Smooth muscle cell (in vitro differentiated cells): Measurements from ENCODE around the gene NCCRP1. TPM values are rescaled to one million over a fixed set of nuclear protein-coding genes. Genes with fewer than 3 reads are reported as not detected.

Experiments used
- DNase-seq: peaks from one replicate; lab custom pipeline; 2025; ENCODE audit not compliant: unreplicated experiment; lab: John Stamatoyannopoulos, UW
- H2AFZ ChIP-seq: fragments of 200-600 bp; sonication (generic); 2 replicates; pipeline ENCODE4 v1.6.0; 2016; ENCODE audit warnings: antibody characterized with exemption, low read depth, mild to moderate bottlenecking
- H3F3A ChIP-seq: fragments of 200-600 bp; sonication (generic); 2 replicates; pipeline ENCODE4 v1.6.0; 2017; ENCODE audit warnings: antibody characterized with exemption, low read depth
- H3K27ac ChIP-seq: fragments of 200-600 bp; sonication (generic); 2 replicates; pipeline ENCODE4 v1.5.1; 2016; ENCODE audit warnings: low read depth, mild to moderate bottlenecking
- H3K27me3 ChIP-seq: fragments of 200-600 bp; sonication (generic); 2 replicates; pipeline ENCODE4 v1.6.1; 2016; ENCODE audit warnings: low read depth, mild to moderate bottlenecking
- H3K36me3 ChIP-seq: fragments of 200-600 bp; sonication (generic); 2 replicates; pipeline ENCODE4 v1.5.1; 2016; ENCODE audit warnings: low read depth
- H3K4me1 ChIP-seq: fragments of 200-600 bp; sonication (generic); 2 replicates; pipeline ENCODE4 v1.5.1; 2016; ENCODE audit warnings: low read depth
- H3K4me2 ChIP-seq: fragments of 200-600 bp; sonication (generic); 2 replicates; pipeline ENCODE4 v1.6.0; 2016; ENCODE audit warnings: mild to moderate bottlenecking
- H3K4me3 ChIP-seq: fragments of 200-600 bp; sonication (generic); 2 replicates; pipeline ENCODE4 v1.5.1; 2016; ENCODE audit warnings: mild to moderate bottlenecking
- H3K79me2 ChIP-seq: fragments of 200-600 bp; sonication (generic); 2 replicates; pipeline ENCODE4 v1.6.0; 2016; ENCODE audit warnings: low read depth, mild to moderate bottlenecking
- H3K9ac ChIP-seq: fragments of 200-600 bp; sonication (generic); 2 replicates; pipeline ENCODE4 v1.6.0; 2016; ENCODE audit warnings: low read depth
- H3K9me3 ChIP-seq: fragments of 200-600 bp; sonication (generic); replicated peaks from 2 replicates; pipeline ENCODE4 v1.5.1; 2016; ENCODE audit warnings: low read depth
- H4K20me1 ChIP-seq: fragments of 200-600 bp; sonication (generic); 2 replicates; pipeline ENCODE4 v1.6.0; 2016; ENCODE audit warnings: low read depth
- CTCF ChIP-seq: fragments of 200-600 bp; sonication (generic); IDR thresholded peaks from 2 replicates; pipeline ENCODE4 v1.5.1; 2017; ENCODE audit warnings: borderline replicate concordance, mild to moderate bottlenecking, antibody characterized with exemption; ENCODE audit not compliant: insufficient read depth, poor library complexity, severe bottlenecking
- WGBS: methylation state at CpG from one replicate; pipeline ENCODE4 v1.1.7; 2016; ENCODE audit warnings: low lambda C conversion rate; 5-methylcytosine and 5-hydroxymethylcytosine counted together
- polyA plus RNA-seq: library from polyadenylated mRNA; unstranded; fragments of >200 nt; fragmentation: Nextera tagmentation; extraction: Ambion mirVana; gene quantifications from 2 replicates; pipeline ENCODE4 v1.2.1, GENCODE V29; 2016
- total RNA-seq: library from RNA; depleted of rRNA; stranded (reverse); fragments of >200 nt; gene quantifications from 2 replicates; pipeline ENCODE4 v1.2.3, GENCODE V29; 2014

The NCCRP1 gene
- total and polyA plus RNA-seq, 2 experiments from 2014 or later: 1.5 to 4.0 TPM

- Histone ChIP-seq H3K36me3 (no peaks in the 10 kb centered on the region), H3K9me3 (no peaks in the 10 kb centered on the region), H3K4me3 (no peak overlapping the region), H3K9ac (no peak overlapping the region), H3K27ac (no peak overlapping the region), H3K4me1 (peaks cover 4% of the 10 kb centered on the region), H3K27me3 (no peaks in the 10 kb centered on the region), H3F3A (no peaks in the 10 kb centered on the region), H3K79me2 (peaks cover 7% of the 10 kb centered on the region), H2AFZ (no peak overlapping the region), H4K20me1 (peaks cover 63% of the 10 kb centered on the region), H3K4me2 (no peak overlapping the region)
- no peak for DNase-seq
- TF ChIP-seq CTCF: no peak
- WGBS: 95% methylated on average over 25 of the region's 36 CpGs
Measured at GRCh38 chr19:39169143-39169810, 27.5 kb upstream of the NCCRP1 start.

- H3K27me3 ChIP-seq: no peaks in the 10 kb centered on the region
- 92% methylated on average over 17 of the region's 17 CpGs for WGBS
- H2AFZ ChIP-seq: no peak overlapping the region
- no peak for DNase-seq
- H4K20me1 ChIP-seq: peaks cover 54% of the 10 kb centered on the region
- H3K27ac ChIP-seq: no peak overlapping the region
- peaks cover 5% of the 10 kb centered on the region for H3K79me2 ChIP-seq
- no peak overlapping the region for H3K9ac ChIP-seq
- no peaks in the 10 kb centered on the region for H3F3A ChIP-seq
- H3K4me1 ChIP-seq: peaks cover 4% of the 10 kb centered on the region
- no peaks in the 10 kb centered on the region for H3K9me3 ChIP-seq
- H3K4me2 ChIP-seq: no peak overlapping the region
- no peak for TF ChIP-seq CTCF
- no peaks in the 10 kb centered on the region for H3K36me3 ChIP-seq
- no peak overlapping the region for H3K4me3 ChIP-seq
Measured at GRCh38 chr19:39170386-39171231, 26.2 kb upstream of the NCCRP1 start.

GRCh38 chr19:39171479-39172465, 25.0 kb upstream of the NCCRP1 start:
- Histone ChIP-seq H3K9ac (no peak overlapping the region), H3K4me1 (peaks cover 1% of the 10 kb centered on the region), H3F3A (no peaks in the 10 kb centered on the region), H4K20me1 (peaks cover 42% of the 10 kb centered on the region), H3K36me3 (no peaks in the 10 kb centered on the region), H2AFZ (no peak overlapping the region), H3K9me3 (no peaks in the 10 kb centered on the region), H3K4me3 (no peak overlapping the region), H3K27me3 (no peaks in the 10 kb centered on the region), H3K79me2 (no peaks in the 10 kb centered on the region), H3K4me2 (no peak overlapping the region), H3K27ac (no peak overlapping the region)
- no peak for DNase-seq
- 71% methylated on average over 27 of the region's 27 CpGs for WGBS
- no peak for TF ChIP-seq CTCF
